ENCODE results near the gene DNASE2.

- TF ChIP-seq CTCF (conservative IDR thresholded peaks at IDR 0.05) = no peak
- no peak for TF ChIP-seq ZFX (IDR thresholded peaks at IDR 0.05)
These were observed 31.3 kb upstream of the DNASE2 start for GRCh38 chr19:12912571-12912970.
